ENCODE results near the gene CD83. TPM values are rescaled to one million over a fixed set of nuclear protein-coding genes. Genes with fewer than 3 reads are reported as not detected.

CD83 gene
- total RNA-seq, 2 experiments from 2014 or later: 6.0 to 29.6 TPM

- H3K4me3 Mint-ChIP-seq: no peak overlapping the region
- H3K36me3 Mint-ChIP-seq: no peaks in the 10 kb centered on the region
- H3K27ac Mint-ChIP-seq: no peak overlapping the region
- ATAC-seq (no peak), DNase-seq (no peak)
- no peaks in the 10 kb centered on the region for H3K9me3 Mint-ChIP-seq (ENCODE audit: low read depth)
- no peaks in the 10 kb centered on the region for H3K4me1 Mint-ChIP-seq
- CTCF ChIA-PET: no interaction called here
- H3K27me3 Mint-ChIP-seq: peaks cover 17% of the 10 kb centered on the region
Observed at GRCh38 chr6:14100138-14100537, 17.4 kb upstream of the CD83 start.

GRCh38 chr6:14100966-14101365, 16.6 kb upstream of the CD83 start:
- peaks cover 4% of the 10 kb centered on the region for H3K36me3 Mint-ChIP-seq
- ATAC-seq (no peak), DNase-seq (no peak)
- no peak overlapping the region for H3K27ac Mint-ChIP-seq
- H3K9me3 Mint-ChIP-seq (ENCODE audit: low read depth): peaks cover 4% of the 10 kb centered on the region
- H3K27me3 Mint-ChIP-seq: peaks cover 17% of the 10 kb centered on the region
- H3K4me3 Mint-ChIP-seq: no peak overlapping the region
- CTCF ChIA-PET: interaction anchor here (0.9 to 1.6 kb wide), 3 partner anchors 9 to 55 kb away, joined by 3 to 5 read pairs (median 4); no protein-coding TSS in a partner anchor
- H3K4me1 Mint-ChIP-seq: no peaks in the 10 kb centered on the region

- ATAC-seq (no peak), DNase-seq (no peak)
- no peak overlapping the region for H3K4me3 Mint-ChIP-seq
- H3K27ac Mint-ChIP-seq: no peak overlapping the region
- H3K4me1 Mint-ChIP-seq: peaks cover under 1% of the 10 kb centered on the region
- peaks cover 13% of the 10 kb centered on the region for H3K9me3 Mint-ChIP-seq (ENCODE audit: low read depth)
- CTCF ChIA-PET: no interaction called here
- H3K27me3 Mint-ChIP-seq: peaks cover 18% of the 10 kb centered on the region
- peaks cover 10% of the 10 kb centered on the region for H3K36me3 Mint-ChIP-seq
Observed at GRCh38 chr6:14102383-14102782, 15.2 kb upstream of the CD83 start.

- Mint-ChIP-seq H3K4me3 (no peak overlapping the region), H3K4me1 (peaks cover 27% of the 10 kb centered on the region), H3K27ac (no peak overlapping the region), H3K27me3 (peaks cover 30% of the 10 kb centered on the region), H3K36me3 (peaks cover 15% of the 10 kb centered on the region), H3K9me3 (ENCODE audit: low read depth) (peaks cover 17% of the 10 kb centered on the region)
- ATAC-seq: no peak
- DNase-seq: no peak
- CTCF ChIA-PET: no interaction called here
Observed at GRCh38 chr6:14105547-14105946, 12.0 kb upstream of the CD83 start.

GRCh38 chr6:14107000-14107399, 10.6 kb upstream of the CD83 start:
- Mint-ChIP-seq H3K27ac (no peak overlapping the region), H3K4me3 (no peak overlapping the region), H3K4me1 (peaks cover 28% of the 10 kb centered on the region), H3K36me3 (peaks cover 15% of the 10 kb centered on the region), H3K27me3 (peaks cover 30% of the 10 kb centered on the region), H3K9me3 (ENCODE audit: low read depth) (peaks cover 17% of the 10 kb centered on the region)
- no peak for ATAC-seq
- CTCF ChIA-PET: interaction anchor here (1.3 kb wide), 1 partner anchor 61 kb away, joined by 4 read pairs; no protein-coding TSS in a partner anchor
- no peak for DNase-seq

- Mint-ChIP-seq H3K27me3 (peaks cover 32% of the 10 kb centered on the region), H3K4me1 (peaks cover 28% of the 10 kb centered on the region), H3K4me3 (no peak overlapping the region), H3K27ac (no peak overlapping the region), H3K36me3 (peaks cover 15% of the 10 kb centered on the region), H3K9me3 (ENCODE audit: low read depth) (peaks cover 17% of the 10 kb centered on the region)
- CTCF ChIA-PET: interaction anchor here (1.3 kb wide), 1 partner anchor 62 kb away, joined by 4 read pairs; no protein-coding TSS in a partner anchor
- ATAC-seq (no peak), DNase-seq (no peak)
Observed at GRCh38 chr6:14107711-14108494, 9.7 kb upstream of the CD83 start.

GRCh38 chr6:14108571-14109410, 8.8 kb upstream of the CD83 start:
- DNase-seq (no peak), ATAC-seq (peak; percentile 23)
- Mint-ChIP-seq H3K4me3 (no peak overlapping the region), H3K27ac (no peak overlapping the region), H3K36me3 (peaks cover 15% of the 10 kb centered on the region), H3K27me3 (peaks cover 33% of the 10 kb centered on the region), H3K9me3 (ENCODE audit: low read depth) (peaks cover 17% of the 10 kb centered on the region), H3K4me1 (peaks cover 28% of the 10 kb centered on the region)
- CTCF ChIA-PET: interaction anchor here (1.1 to 2.6 kb wide), 4 partner anchors 11 to 41 kb away, joined by 3 to 7 read pairs (median 4); no protein-coding TSS in a partner anchor

GRCh38 chr6:14109411-14109826, 8.2 kb upstream of the CD83 start:
- DNase-seq (no peak), ATAC-seq (peak; percentile 23)
- Mint-ChIP-seq H3K27ac (no peak overlapping the region), H3K27me3 (peaks cover 32% of the 10 kb centered on the region), H3K4me3 (no peak overlapping the region), H3K36me3 (peaks cover 15% of the 10 kb centered on the region), H3K4me1 (peaks cover 28% of the 10 kb centered on the region), H3K9me3 (ENCODE audit: low read depth) (peaks cover 17% of the 10 kb centered on the region)
- CTCF ChIA-PET: interaction anchor here (1.0 to 2.6 kb wide), 6 partner anchors 8 to 201 kb away, joined by 3 to 7 read pairs (median 4); no protein-coding TSS in a partner anchor

GRCh38 chr6:14110001-14110818, 7.4 kb upstream of the CD83 start:
- Mint-ChIP-seq H3K36me3 (peaks cover 15% of the 10 kb centered on the region), H3K27ac (no peak overlapping the region), H3K9me3 (ENCODE audit: low read depth) (peaks cover 17% of the 10 kb centered on the region), H3K4me1 (peaks cover 28% of the 10 kb centered on the region), H3K4me3 (peak overlapping the region; percentile 8), H3K27me3 (peaks cover 31% of the 10 kb centered on the region)
- CTCF ChIA-PET: interaction anchor here (1.0 to 2.6 kb wide), 6 partner anchors 9 to 201 kb away, joined by 3 to 7 read pairs (median 4); no protein-coding TSS in a partner anchor
- peak; percentile 30 for ATAC-seq
- no peak for DNase-seq

GRCh38 chr6:14113976-14114375, 3.6 kb upstream of the CD83 start:
- H3K27ac Mint-ChIP-seq: no peak overlapping the region
- H3K27me3 Mint-ChIP-seq: peaks cover 36% of the 10 kb centered on the region
- H3K36me3 Mint-ChIP-seq: peaks cover 3% of the 10 kb centered on the region
- ATAC-seq (no peak), DNase-seq (no peak)
- CTCF ChIA-PET: no interaction called here
- H3K9me3 Mint-ChIP-seq (ENCODE audit: low read depth): no peaks in the 10 kb centered on the region
- H3K4me3 Mint-ChIP-seq: no peak overlapping the region
- H3K4me1 Mint-ChIP-seq: peaks cover 29% of the 10 kb centered on the region

GRCh38 chr6:14118091-14118439, 493 bp downstream of the CD83 start:
- CTCF ChIA-PET: interaction anchor here (1.0 to 1.2 kb wide), 2 partner anchors 25 to 50 kb away, joined by 3 to 5 read pairs; no protein-coding TSS in a partner anchor
- peaks cover 20% of the 10 kb centered on the region for H3K27me3 Mint-ChIP-seq
- no peaks in the 10 kb centered on the region for H3K9me3 Mint-ChIP-seq (ENCODE audit: low read depth)
- H3K4me3 Mint-ChIP-seq: peak overlapping the region; percentile 84
- peak overlapping the region; percentile 87 for H3K27ac Mint-ChIP-seq
- DNase-seq (peak; percentile 68), ATAC-seq (peak; percentile 12)
- peaks cover 33% of the 10 kb centered on the region for H3K4me1 Mint-ChIP-seq
- peaks cover 18% of the 10 kb centered on the region for H3K36me3 Mint-ChIP-seq

GRCh38 chr6:14118446-14118845, 874 bp downstream of the CD83 start:
- ATAC-seq (no peak), DNase-seq (no peak)
- H3K4me3 Mint-ChIP-seq: peak overlapping the region; percentile 84
- peak overlapping the region; percentile 87 for H3K27ac Mint-ChIP-seq
- H3K9me3 Mint-ChIP-seq (ENCODE audit: low read depth): no peaks in the 10 kb centered on the region
- peaks cover 33% of the 10 kb centered on the region for H3K4me1 Mint-ChIP-seq
- H3K36me3 Mint-ChIP-seq: peaks cover 19% of the 10 kb centered on the region
- peaks cover 16% of the 10 kb centered on the region for H3K27me3 Mint-ChIP-seq
- CTCF ChIA-PET: interaction anchor here (1.0 to 1.4 kb wide), 4 partner anchors 9 to 323 kb away, joined by 3 to 5 read pairs (median 4); no protein-coding TSS in a partner anchor

Data from activated CD8-positive, alpha-beta memory T cell treated with anti-CD3 and anti-CD28 coated beads, Interleukin-2, amount 10 ng/mL, durations not matched to agents 7 days and 5 days (primary cell).